CD8-positive, alpha-beta memory T cell (primary cell): ENCODE data around the gene EIF2B1. TPM values are rescaled to one million over a fixed set of nuclear protein-coding genes. Genes with fewer than 3 reads are reported as not detected.
"Not testable (repeated sequence)": the region's sequence is repeated elsewhere in the genome, so short reads cannot be mapped to it uniquely, and the experiment has no call there.

ENCODE experiments used
- CTCF ChIA-PET: fragments of 350-600 bp; sonication (Branson Sonifier 250); formaldehyde crosslinking; loops from one replicate; lab custom pipeline; 2021; ENCODE audit warnings: antibody characterized with exemption; lab: Charles Lee
- POLR2A ChIA-PET: fragments of 350-600 bp; sonication (Branson Sonifier 250); formaldehyde crosslinking; loops from one replicate; lab custom pipeline; 2021; ENCODE audit warnings: antibody characterized with exemption; lab: Charles Lee
- DNase-seq, 5 donors: peaks; one replicate each; pipeline versions ENCODE4 v3.0.0 to v3.0.0-alpha.2; 2020 to 2022; ENCODE audit warnings: mixed read lengths in 1 of 5
- H3K27ac ChIP-seq: one replicate; pipeline ENCODE4 v1.7.0; 2013; ENCODE audit warnings: low read depth, mild to moderate bottlenecking, low read length, moderate library complexity
- H3K27me3 ChIP-seq: 2 replicates; pipeline ENCODE4 v1.7.0; 2013; ENCODE audit warnings: low read length, mild to moderate bottlenecking; ENCODE audit not compliant: insufficient read depth, poor library complexity, severe bottlenecking
- H3K36me3 ChIP-seq: 2 replicates; pipeline ENCODE4 v1.7.0; 2013; ENCODE audit warnings: mild to moderate bottlenecking, low read length, moderate library complexity; ENCODE audit not compliant: insufficient read depth
- H3K4me1 ChIP-seq: 2 replicates; pipeline ENCODE4 v1.7.0; 2013; ENCODE audit warnings: mild to moderate bottlenecking, low read length, moderate library complexity; ENCODE audit not compliant: insufficient read depth
- H3K4me3 ChIP-seq: 2 replicates; pipeline ENCODE4 v1.7.0; 2013; ENCODE audit warnings: mild to moderate bottlenecking, low read length
- H3K9me3 ChIP-seq: 2 replicates; pipeline ENCODE4 v1.7.0; 2013; ENCODE audit warnings: mild to moderate bottlenecking, low read length
- H3K27ac Mint-ChIP-seq, 8 donors: one replicate each; pipeline ENCODE4 v1.8.0; 2020 to 2021; ENCODE audit warnings: mixed read lengths in 8 of 8, mild to moderate bottlenecking in 6 of 8, inconsistent platforms in 3 of 8, moderate library complexity in 3 of 8
- H3K27me3 Mint-ChIP-seq, 2 donors: one replicate each; pipeline ENCODE4 v1.8.0; 2020 to 2021; ENCODE audit warnings: mixed read lengths in 2 of 2, mild to moderate bottlenecking in 1 of 2, moderate library complexity in 1 of 2
- H3K36me3 Mint-ChIP-seq, 3 donors: one replicate each; pipeline ENCODE4 v1.8.0; 2020 to 2021; ENCODE audit warnings: mixed read lengths in 3 of 3, inconsistent platforms in 1 of 3, mild to moderate bottlenecking in 1 of 3
- H3K4me1 Mint-ChIP-seq, 3 donors: one replicate each; pipeline ENCODE4 v1.8.0; 2020 to 2021; ENCODE audit warnings: mixed read lengths in 3 of 3, inconsistent platforms in 1 of 3, mild to moderate bottlenecking in 1 of 3
- H3K4me3 Mint-ChIP-seq, 7 donors: one replicate each; pipeline ENCODE4 v1.8.0; 2020 to 2021; ENCODE audit warnings: mixed read lengths in 7 of 7, mild to moderate bottlenecking in 6 of 7, moderate library complexity in 4 of 7, inconsistent platforms in 2 of 7
- H3K9me3 Mint-ChIP-seq, 5 donors: one replicate each; pipeline ENCODE4 v1.8.0; 2020 to 2022; ENCODE audit warnings: mixed read lengths in 5 of 5, mild to moderate bottlenecking in 3 of 5, moderate library complexity in 2 of 5, inconsistent platforms in 1 of 5
- polyA plus RNA-seq: library from polyadenylated mRNA; unstranded; fragments of 300-500 nt; fragmentation: Illumina TruSeq; gene quantifications from one replicate; pipeline ENCODE4 v1.2.3, GENCODE V29; 2021
- total RNA-seq, 2 experiments: library from RNA; stranded (reverse); gene quantifications; one replicate each; pipeline ENCODE4 v1.2.3, GENCODE V29; 2021

Gene EIF2B1
- total and polyA plus RNA-seq, 3 experiments from 2014 or later: 61.1 to 99.1 (median 91.3) TPM

- H3K4me3 ChIP-seq: no peak overlapping the region
- H3K36me3 ChIP-seq: peaks cover 71% of the 10 kb centered on the region
- H3K4me1 ChIP-seq: no peaks in the 10 kb centered on the region
- H3K27ac ChIP-seq: no peak overlapping the region
- no peak overlapping the region for H3K27ac Mint-ChIP-seq
- POLR2A ChIA-PET: no interaction called here
- no peaks in the 10 kb centered on the region for H3K27me3 ChIP-seq
- H3K36me3 Mint-ChIP-seq: peaks cover 8 to 86% (median 18%) of the 10 kb centered on the region in 3 donors
- H3K9me3 ChIP-seq: no peaks in the 10 kb centered on the region
- DNase-seq: no peak
- no peaks in the 10 kb centered on the region for H3K9me3 Mint-ChIP-seq
- no peak overlapping the region for H3K4me3 Mint-ChIP-seq
- CTCF ChIA-PET: interaction anchor here (1.4 kb wide), 1 partner anchor 12 kb away, joined by 6 read pairs; the partner anchor contains the start of gene DDX55
- H3K27me3 Mint-ChIP-seq: no peaks in the 10 kb centered on the region
- peaks cover 0 to 4% (median 2%) of the 10 kb centered on the region in 3 donors for H3K4me1 Mint-ChIP-seq
Measured at GRCh38 chr12:123614110-123614509, 19.4 kb downstream of the EIF2B1 start.

GRCh38 chr12:123608182-123608581, 25.3 kb downstream of the EIF2B1 start:
- H3K27ac ChIP-seq: no peak overlapping the region
- Mint-ChIP-seq H3K36me3 (peaks cover 12 to 82% (median 20%) of the 10 kb centered on the region in 3 donors), H3K4me3 (no peak overlapping the region), H3K9me3 (no peaks in the 10 kb centered on the region), H3K27me3 (no peaks in the 10 kb centered on the region), H3K27ac (no peak overlapping the region), H3K4me1 (peaks cover 8 to 26% (median 18%) of the 10 kb centered on the region in 3 donors)
- H3K4me3 ChIP-seq: no peak overlapping the region
- H3K36me3 ChIP-seq: peaks cover 65% of the 10 kb centered on the region
- H3K9me3 ChIP-seq: no peaks in the 10 kb centered on the region
- ChIA-PET POLR2A (no interaction called here), CTCF (interaction anchor here (0.9 kb wide), 1 partner anchor 10 kb away, joined by 3 read pairs; no protein-coding TSS in a partner anchor)
- DNase-seq: no peak
- H3K4me1 ChIP-seq: peaks cover under 1% of the 10 kb centered on the region
- H3K27me3 ChIP-seq: no peaks in the 10 kb centered on the region

- Mint-ChIP-seq H3K4me3 (no peak overlapping the region), H3K27ac (no peak overlapping the region), H3K36me3 (peaks cover 10 to 82% (median 20%) of the 10 kb centered on the region in 3 donors), H3K9me3 (no peaks in the 10 kb centered on the region), H3K27me3 (no peaks in the 10 kb centered on the region), H3K4me1 (peaks cover 13 to 30% (median 22%) of the 10 kb centered on the region in 3 donors)
- peaks cover 5% of the 10 kb centered on the region for H3K4me1 ChIP-seq
- no peak overlapping the region for H3K27ac ChIP-seq
- ChIA-PET POLR2A (no interaction called here), CTCF (interaction anchor here (0.9 kb wide), 1 partner anchor 11 kb away, joined by 3 read pairs; no protein-coding TSS in a partner anchor)
- H3K4me3 ChIP-seq: no peak overlapping the region
- H3K9me3 ChIP-seq: no peaks in the 10 kb centered on the region
- DNase-seq: no peak
- no peaks in the 10 kb centered on the region for H3K27me3 ChIP-seq
- H3K36me3 ChIP-seq: peaks cover 61% of the 10 kb centered on the region
Measured at GRCh38 chr12:123607756-123608155, 25.7 kb downstream of the EIF2B1 start.

- H3K4me1 ChIP-seq, H3K27me3 Mint-ChIP-seq, H3K4me3 ChIP-seq, POLR2A ChIA-PET, H3K27me3 ChIP-seq, H3K9me3 Mint-ChIP-seq, CTCF ChIA-PET, DNase-seq, H3K9me3 ChIP-seq, H3K27ac ChIP-seq: not testable (repeated sequence)
- H3K4me3 Mint-ChIP-seq: peak overlapping the region in 4 of 7 donors; percentile 42 to 99 (median 92)
- peak overlapping the region in 3 of 8 donors; percentile 73 to 92 (median 82) for H3K27ac Mint-ChIP-seq
- peaks cover 25 to 46% (median 45%) of the 10 kb centered on the region in 3 donors for H3K4me1 Mint-ChIP-seq
- peaks cover 27% of the 10 kb centered on the region for H3K36me3 ChIP-seq
- H3K36me3 Mint-ChIP-seq: peaks cover 4 to 59% (median 14%) of the 10 kb centered on the region in 3 donors
Measured at GRCh38 chr12:123603495-123603894, 30.0 kb downstream of the EIF2B1 start.

- H3K4me1 ChIP-seq: peaks cover 9% of the 10 kb centered on the region
- H3K9me3 ChIP-seq: no peaks in the 10 kb centered on the region
- peaks cover 4 to 56% (median 12%) of the 10 kb centered on the region in 3 donors for H3K36me3 Mint-ChIP-seq
- peak overlapping the region; percentile 89 to 99 (median 93) for H3K4me3 Mint-ChIP-seq
- peaks cover 25 to 45% (median 39%) of the 10 kb centered on the region in 3 donors for H3K4me1 Mint-ChIP-seq
- no peaks in the 10 kb centered on the region for H3K9me3 Mint-ChIP-seq
- no peaks in the 10 kb centered on the region for H3K27me3 ChIP-seq
- ChIA-PET POLR2A (interaction anchor here (0.9 to 1.7 kb wide), 5 partner anchors 8 to 621 kb away, joined by 3 to 8 read pairs (median 3); partner anchors contain the start of genes MPHOSPH9, MTRFR, SNRNP35 and TCTN2), CTCF (interaction anchor here (0.9 to 2.1 kb wide), 3 partner anchors 10 to 219 kb away, joined by 3 to 6 read pairs (median 4); partner anchors contain the start of gene KMT5A)
- peak overlapping the region; percentile 55 to 97 (median 87) for H3K27ac Mint-ChIP-seq
- no peak for DNase-seq
- peak overlapping the region; percentile 99 for H3K4me3 ChIP-seq
- H3K36me3 ChIP-seq: peaks cover 23% of the 10 kb centered on the region
- H3K27ac ChIP-seq: peak overlapping the region; percentile 86
- no peaks in the 10 kb centered on the region for H3K27me3 Mint-ChIP-seq
Measured at GRCh38 chr12:123602651-123603195, 30.8 kb downstream of the EIF2B1 start.

GRCh38 chr12:123601602-123602489, 31.6 kb downstream of the EIF2B1 start, which contains the start of gene DDX55:
TSS of gene DDX55 (plus strand) at chr12:123602099. CDS start at chr12:123602149, 50 bp downstream.
- no peaks in the 10 kb centered on the region for H3K9me3 Mint-ChIP-seq
- peak; percentile 79 to 88 (median 83) for DNase-seq
- Histone ChIP-seq H3K27me3 (no peaks in the 10 kb centered on the region), H3K4me1 (peaks cover 9% of the 10 kb centered on the region), H3K9me3 (no peaks in the 10 kb centered on the region), H3K36me3 (peaks cover 23% of the 10 kb centered on the region), H3K27ac (peak within 1 kb of the TSS; percentile 86), H3K4me3 (peak within 1 kb of the TSS; percentile 99)
- H3K4me1 Mint-ChIP-seq: peaks cover 25 to 44% (median 34%) of the 10 kb centered on the region in 3 donors
- no peaks in the 10 kb centered on the region for H3K27me3 Mint-ChIP-seq
- CTCF ChIA-PET: interaction anchor here (0.7 to 2.1 kb wide), 5 partner anchors 9 to 218 kb away, joined by 3 to 8 read pairs (median 4); partner anchors contain the start of genes KMT5A and TMED2
- peak within 1 kb of the TSS; percentile 89 to 99 (median 93) for H3K4me3 Mint-ChIP-seq
- peaks cover 2 to 56% (median 6%) of the 10 kb centered on the region in 3 donors for H3K36me3 Mint-ChIP-seq
- peak within 1 kb of the TSS; percentile 55 to 97 (median 94) for H3K27ac Mint-ChIP-seq
- POLR2A ChIA-PET: interaction anchor here (0.6 to 1.7 kb wide), 8 partner anchors 9 to 620 kb away, joined by 3 to 8 read pairs (median 3); partner anchors contain the start of genes ATP6V0A2, MPHOSPH9, MTRFR and SNRNP35

- no peak for DNase-seq
- Histone ChIP-seq H3K27me3 (no peaks in the 10 kb centered on the region), H3K4me1 (peaks cover 9% of the 10 kb centered on the region), H3K36me3 (peaks cover 25% of the 10 kb centered on the region), H3K9me3 (no peaks in the 10 kb centered on the region), H3K27ac (no peak overlapping the region), H3K4me3 (no peak overlapping the region)
- Mint-ChIP-seq H3K36me3 (peaks cover 0 to 59% (median 6%) of the 10 kb centered on the region in 3 donors), H3K9me3 (no peaks in the 10 kb centered on the region), H3K4me1 (peaks cover 20 to 45% (median 36%) of the 10 kb centered on the region in 3 donors), H3K27ac (peak overlapping the region in 6 of 8 donors; percentile 31 to 89 (median 71)), H3K27me3 (no peaks in the 10 kb centered on the region), H3K4me3 (peak overlapping the region in 6 of 7 donors; percentile 51 to 89 (median 55))
- ChIA-PET CTCF (no interaction called here), POLR2A (no interaction called here)
Measured at GRCh38 chr12:123599721-123600120, 33.8 kb downstream of the EIF2B1 start.
